GM12801 (cell line): ENCODE data around the gene STK10.

Experiments
- TF ChIP-seq, protein P1 (sequence below): IDR thresholded peaks from one replicate; pipeline ENCODE4 v1.5.1; 2011; ENCODE audit warnings: control low read depth; ENCODE audit not compliant: insufficient read length; ENCODE audit errors: extremely low read depth

The STK10 gene

GRCh38 chr5:172115541-172115982, 72.5 kb downstream of the STK10 start:
- TF ChIP-seq, protein P1, sequence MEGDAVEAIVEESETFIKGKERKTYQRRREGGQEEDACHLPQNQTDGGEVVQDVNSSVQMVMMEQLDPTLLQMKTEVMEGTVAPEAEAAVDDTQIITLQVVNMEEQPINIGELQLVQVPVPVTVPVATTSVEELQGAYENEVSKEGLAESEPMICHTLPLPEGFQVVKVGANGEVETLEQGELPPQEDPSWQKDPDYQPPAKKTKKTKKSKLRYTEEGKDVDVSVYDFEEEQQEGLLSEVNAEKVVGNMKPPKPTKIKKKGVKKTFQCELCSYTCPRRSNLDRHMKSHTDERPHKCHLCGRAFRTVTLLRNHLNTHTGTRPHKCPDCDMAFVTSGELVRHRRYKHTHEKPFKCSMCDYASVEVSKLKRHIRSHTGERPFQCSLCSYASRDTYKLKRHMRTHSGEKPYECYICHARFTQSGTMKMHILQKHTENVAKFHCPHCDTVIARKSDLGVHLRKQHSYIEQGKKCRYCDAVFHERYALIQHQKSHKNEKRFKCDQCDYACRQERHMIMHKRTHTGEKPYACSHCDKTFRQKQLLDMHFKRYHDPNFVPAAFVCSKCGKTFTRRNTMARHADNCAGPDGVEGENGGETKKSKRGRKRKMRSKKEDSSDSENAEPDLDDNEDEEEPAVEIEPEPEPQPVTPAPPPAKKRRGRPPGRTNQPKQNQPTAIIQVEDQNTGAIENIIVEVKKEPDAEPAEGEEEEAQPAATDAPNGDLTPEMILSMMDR: no peak

DNA sequence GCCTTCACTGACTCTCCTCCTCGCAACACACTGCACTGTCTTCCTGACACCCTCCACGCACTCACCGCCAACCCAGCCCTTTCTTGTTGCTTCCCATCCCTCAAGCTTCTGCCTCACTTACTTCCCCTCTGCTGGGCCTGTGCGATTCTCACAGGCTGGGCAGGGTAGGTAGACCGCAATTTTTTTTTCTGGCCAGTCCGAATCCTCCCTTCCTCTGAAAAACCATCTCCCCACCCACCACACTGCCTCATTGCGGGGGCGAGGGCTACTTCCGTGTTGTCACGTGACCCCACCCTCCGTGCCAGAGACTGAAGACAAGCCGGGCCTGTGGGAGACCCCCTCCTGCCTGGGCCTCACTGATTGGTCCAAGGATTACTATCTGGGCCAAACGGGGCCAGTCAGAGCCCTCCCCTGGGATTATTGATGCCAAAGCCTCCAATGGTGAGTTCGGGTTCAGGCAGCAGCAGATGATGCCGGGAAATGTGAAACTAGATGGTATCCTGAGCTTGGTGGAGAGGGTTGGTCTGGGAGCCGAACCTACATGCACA, 73.1 kb downstream of the STK10 start:
- TF ChIP-seq, protein P1: no peak

DNA sequence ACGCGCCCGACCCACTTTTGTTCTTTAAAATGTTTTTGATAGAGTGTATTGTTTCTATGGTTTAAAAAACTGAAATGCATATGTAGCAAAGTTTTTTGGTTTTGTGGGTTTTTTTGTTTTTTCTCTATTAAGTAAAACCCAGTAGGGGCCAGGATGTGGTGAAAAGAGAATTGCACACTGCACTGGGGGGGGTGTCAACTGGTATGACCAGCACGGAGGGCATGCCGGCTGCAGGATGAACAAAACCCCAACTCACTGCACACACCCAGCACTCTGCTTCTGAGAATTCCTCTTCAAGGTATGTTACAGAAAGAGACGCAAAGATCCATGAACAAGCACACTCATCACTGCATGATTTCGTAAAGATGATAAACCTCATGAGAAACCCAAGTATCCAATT, 75.0 kb downstream of the STK10 start:
- TF ChIP-seq, protein P1: no peak

DNA sequence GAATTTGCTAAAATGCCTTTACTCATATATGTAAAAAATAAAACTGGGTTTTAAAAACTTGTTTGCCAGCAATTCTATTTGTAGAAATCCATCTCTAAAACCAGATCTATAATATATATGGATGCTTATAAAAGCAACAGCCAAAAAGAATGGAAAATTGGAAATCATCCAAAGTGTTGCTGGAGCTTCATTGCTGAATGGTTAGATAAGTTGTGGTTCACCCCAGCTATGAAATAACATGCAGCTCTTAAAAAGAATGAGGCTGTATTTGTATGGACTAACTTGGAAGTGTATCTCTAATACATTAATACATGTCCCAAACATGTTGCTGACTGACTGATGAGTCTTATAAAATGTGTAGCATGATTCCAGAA, 76.2 kb downstream of the STK10 start:
- TF ChIP-seq, protein P1: no peak

DNA sequence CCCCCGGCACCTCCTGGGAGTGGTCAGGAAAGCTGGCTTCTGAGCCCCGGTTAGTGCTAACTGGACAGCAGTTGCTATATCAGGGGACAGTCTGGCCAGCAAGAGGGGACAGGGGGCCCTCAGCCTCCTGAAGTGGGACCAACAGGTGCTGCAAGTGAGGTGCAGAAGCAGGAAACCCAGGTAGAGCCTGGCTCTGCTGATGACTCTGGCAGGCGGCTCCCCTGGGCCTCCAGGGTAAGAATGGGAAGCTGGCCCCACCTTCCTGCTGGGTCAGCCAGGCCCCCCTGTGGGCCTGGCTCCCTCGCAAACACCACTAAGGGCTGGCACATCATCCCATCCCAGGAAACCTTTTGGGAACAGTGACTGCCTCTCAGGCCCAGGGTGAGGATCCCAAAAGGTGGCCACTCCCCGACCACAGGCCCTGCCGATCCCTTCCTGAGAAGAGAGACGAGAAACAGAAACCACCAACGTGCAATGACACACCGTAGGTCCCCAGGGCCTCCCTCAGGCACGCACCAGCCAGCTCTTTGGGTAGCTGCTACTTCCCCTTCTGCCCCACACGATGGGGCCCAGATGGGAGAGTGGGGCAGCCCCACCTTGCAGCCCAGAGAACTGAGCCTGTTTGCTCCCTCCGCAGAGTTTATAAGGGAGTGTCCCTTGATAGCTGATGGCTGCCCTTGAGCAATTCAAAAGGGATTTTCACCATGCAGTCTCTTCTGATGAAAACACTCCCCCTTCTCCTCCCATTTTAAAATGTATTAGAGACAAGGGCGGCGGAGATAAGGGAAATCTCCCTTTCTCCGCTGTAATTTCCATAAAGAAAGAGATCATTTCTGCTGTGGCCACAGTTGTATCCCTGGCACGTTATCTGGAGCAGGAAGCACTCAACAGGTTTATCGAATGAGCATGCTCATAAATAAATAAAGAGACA, 76.8 kb downstream of the STK10 start:
- TF ChIP-seq, protein P1: no peak

- TF ChIP-seq, protein P1: no peak
Measured at GRCh38 chr5:172110260-172110815, 77.7 kb downstream of the STK10 start.

GRCh38 chr5:172109749-172110148, 78.3 kb downstream of the STK10 start:
- TF ChIP-seq, protein P1: no peak
